Tibial nerve (tissue), 4 donors: ENCODE data around the gene SMIM34.
"Not testable (repeated sequence)": the region's sequence is repeated elsewhere in the genome, so short reads cannot be mapped to it uniquely, and the experiment has no call there.

Experiments used
- CTCF ChIP-seq, 5 experiments: fragments of 200-600 bp in 3 of 5; fragments of 450-650 bp in 2 of 5; sonication (generic) in 3 of 5; IDR thresholded peaks; one replicate each; pipeline ENCODE4 v1.5.1; 2016 to 2019; ENCODE audit warnings: antibody characterized with exemption in 5 of 5, mild to moderate bottlenecking in 3 of 5, moderate library complexity in 2 of 5
- EP300 ChIP-seq, 2 donors: sonication (generic); formaldehyde crosslinking; IDR thresholded peaks; one replicate each; pipeline ENCODE4 v1.6.1; 2017; ENCODE audit warnings: antibody characterized with exemption in 2 of 2, mild to moderate bottlenecking in 1 of 2
- POLR2A ChIP-seq, 2 donors: fragments of 450-650 bp; IDR thresholded peaks; one replicate each; pipeline ENCODE4 v1.6.1; 2017; ENCODE audit warnings: antibody characterized with exemption in 2 of 2, mild to moderate bottlenecking in 2 of 2, moderate library complexity in 2 of 2

- not testable (repeated sequence) for TF ChIP-seq CTCF, POLR2A, EP300 (IDR thresholded peaks at IDR 0.05)
Observed at GRCh38 chr21:34467333-34467732, 43.6 kb upstream of the SMIM34 start.
